NAMALWA (cell line): ENCODE measurements around the gene TMEM51.
A peak's percentile ranks its signal among the peaks of the same experiment; 100 is the strongest.

Experiments
- DNase-seq: peaks from one replicate; pipeline ENCODE4 v3.0.0-alpha.2; 2015; ENCODE audit warnings: low spot score

The TMEM51 gene

DNA sequence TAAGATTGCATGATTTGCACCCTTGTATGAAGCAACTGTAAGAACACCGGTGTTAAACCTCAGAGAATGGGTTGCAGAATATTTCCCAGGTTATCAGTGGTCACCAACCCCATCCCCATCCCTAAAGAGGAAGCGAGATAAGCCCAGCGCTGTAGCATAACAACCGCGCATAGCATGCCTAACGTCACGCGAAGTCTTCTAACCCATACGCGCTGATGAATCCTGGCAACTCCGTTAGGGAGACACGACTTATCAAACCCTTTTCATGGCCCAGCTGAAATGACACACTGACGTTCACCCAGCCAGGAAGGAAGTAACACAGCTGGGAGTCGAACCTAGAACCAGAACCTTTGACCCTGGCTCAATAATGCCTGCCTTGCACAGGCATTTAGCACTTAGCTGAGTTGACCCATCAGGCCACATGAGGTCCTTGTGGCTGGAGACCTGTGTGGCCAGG lies 24.2 kb downstream of the TMEM51 start:
- DNase-seq, result no peak

DNA sequence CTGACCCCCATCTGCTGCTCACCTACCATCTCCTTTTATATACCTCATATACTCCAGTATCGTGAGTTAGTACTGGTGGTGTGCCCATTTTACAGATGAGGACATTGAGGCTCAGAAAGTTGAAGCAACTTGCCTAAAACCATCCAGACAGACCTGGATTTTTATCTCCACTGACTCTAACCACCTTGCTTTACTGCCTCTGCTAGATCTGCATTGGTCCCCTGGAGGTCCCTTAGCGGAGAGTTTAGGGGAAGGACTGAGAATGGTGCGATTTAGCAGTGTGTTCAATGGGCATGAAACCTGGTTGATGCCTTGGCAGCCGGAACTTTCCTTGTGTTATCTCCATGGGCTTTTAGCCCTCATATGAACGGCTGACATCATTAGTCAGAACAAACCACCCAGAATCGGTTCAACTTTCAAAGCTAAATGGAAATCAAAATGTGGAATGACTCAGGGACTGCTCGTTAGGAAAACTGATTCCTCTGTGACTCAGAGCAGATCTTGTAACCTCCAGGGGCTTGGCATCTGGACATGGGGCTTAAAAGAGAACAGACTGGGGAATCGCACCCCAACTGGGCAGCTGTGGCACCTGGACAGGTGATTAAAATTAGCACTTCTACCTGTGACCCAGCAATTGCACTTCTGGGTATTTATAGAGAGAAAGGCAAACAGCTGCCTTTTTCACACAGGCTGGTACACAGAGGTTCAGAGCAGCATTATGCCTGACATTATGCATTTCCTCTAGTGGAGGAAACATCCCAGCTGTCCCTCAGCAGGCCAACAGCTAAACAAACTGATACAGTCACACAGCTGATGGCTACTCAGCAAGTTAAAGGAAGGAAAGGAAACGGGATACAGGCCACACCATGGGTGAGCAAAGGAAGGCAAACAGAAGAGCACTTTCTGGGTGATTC lies 25.3 kb downstream of the TMEM51 start:
- no peak for DNase-seq

DNA sequence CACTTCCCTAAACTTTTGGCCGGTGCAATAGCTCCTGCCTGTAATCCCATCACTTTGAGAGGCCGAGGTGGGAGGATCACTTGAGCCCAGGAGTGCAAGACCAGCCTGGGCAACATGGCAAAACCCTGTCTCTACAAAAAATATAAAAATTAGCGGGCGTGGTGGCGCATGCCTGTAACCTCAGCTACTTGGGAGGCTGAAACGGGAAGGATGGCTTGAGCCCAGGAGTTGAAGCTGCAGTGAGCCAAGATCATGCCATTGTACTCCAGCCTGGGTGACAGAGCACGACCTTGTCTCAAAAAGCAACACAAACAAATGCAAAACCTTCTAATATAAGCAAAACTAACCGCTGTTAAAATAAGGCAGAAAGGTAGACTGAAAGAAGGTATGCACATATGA lies 25.9 kb downstream of the TMEM51 start:
- DNase-seq, result no peak

DNA sequence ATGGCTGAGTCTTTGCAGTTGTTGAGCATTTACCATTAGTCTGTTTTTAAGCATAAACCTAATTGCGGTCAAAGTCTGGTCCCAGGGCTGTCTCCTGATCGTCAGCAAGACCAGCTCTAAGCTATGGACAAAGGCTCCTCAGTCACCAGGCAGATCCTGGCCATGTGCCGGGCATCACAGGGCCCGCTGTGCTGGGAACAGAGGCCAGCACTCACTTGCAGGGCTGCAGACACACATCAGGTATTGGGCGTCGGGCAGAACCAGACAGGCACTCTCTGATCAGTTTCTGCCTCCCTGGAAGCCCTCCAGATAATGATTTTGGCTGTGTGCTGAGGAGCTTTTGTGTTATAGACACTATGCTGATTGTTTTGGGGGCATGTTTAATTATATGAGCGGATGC lies 26.6 kb downstream of the TMEM51 start:
- no peak for DNase-seq

DNA sequence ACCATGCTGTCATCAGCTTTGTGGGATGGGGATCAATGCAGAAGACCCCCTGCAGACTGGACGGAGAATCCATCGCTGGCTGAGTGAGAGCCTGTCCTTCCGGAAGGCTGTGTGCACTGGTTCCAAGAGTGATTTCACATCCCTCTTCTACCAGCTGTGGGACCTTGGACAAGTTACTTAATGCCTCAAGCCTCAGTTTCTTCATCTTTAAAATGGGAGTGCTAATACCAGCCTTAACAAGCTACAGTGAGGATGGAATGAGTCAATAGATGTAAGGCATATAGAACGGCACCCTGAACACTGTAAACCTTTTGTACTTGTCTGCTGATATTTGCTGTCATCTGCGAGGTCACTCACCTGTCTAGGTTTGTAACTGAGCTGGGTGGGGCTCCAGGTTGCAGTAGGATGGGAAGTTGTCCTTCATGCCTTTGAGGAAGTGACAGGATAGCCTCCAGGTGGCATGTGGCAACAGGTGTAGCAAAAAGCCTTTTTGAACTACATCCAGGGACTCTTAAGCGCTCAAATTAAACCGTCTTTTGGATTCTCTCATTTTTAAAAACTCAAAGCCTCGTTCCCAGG lies 27.5 kb downstream of the TMEM51 start:
- no peak for DNase-seq

DNA sequence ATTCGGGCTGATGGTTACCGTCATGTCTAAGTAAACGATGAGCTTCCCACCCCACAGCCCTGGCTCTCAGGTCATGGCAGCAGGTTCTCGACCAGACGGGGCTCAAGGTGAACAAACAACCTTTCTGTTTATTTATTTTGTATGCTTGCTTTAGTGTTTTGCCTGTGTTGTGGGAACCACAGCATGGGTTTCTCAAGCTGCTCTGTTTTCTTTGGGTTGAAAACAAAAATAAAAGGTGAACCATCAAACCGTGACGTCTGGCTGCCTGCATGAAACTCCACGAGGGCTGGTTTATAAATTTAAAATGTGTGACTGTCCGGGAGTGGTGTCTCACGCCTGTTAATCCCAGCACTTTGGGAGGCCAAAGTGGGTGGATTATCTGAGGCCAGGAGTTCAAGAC lies 28.0 kb downstream of the TMEM51 start:
- DNase-seq, result no peak

DNA sequence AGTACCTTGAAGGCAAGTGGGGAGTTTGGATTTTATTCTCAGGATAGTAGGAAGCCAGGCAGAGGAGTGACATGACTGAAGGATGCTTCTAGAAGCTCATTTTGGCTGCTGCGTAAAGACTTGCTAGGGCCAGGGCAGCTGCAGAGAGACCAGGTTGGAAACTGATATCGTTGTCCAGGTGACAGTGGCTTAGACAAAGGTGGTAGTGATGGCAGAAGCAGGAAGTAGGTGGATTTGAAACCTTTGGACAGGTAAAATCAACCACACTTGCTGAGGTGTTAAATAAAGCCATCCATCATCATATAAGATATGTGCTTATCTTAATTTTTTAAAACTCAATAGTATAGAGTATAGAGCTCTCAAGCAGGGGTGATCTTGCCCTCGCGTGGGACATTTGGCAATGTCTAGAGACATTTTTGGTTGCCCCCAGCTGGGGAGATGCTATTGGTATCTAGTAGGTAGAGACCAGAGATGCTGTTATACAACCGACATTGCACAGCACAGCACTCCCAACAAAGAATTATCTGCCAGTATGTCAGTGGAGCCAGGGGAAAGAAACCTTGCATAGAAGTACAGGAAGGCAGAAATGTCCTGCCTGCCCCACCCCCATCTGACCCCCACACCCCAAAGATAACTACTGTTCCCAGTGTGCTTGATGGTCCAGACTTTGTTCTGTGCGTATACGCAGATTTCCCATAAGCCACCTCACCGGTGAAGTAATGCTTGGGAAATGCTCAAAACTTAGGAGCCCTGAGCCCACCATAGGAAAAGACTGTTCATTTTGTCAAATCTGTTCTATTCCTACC lies 31.1 kb downstream of the TMEM51 start:
- no peak for DNase-seq

DNA sequence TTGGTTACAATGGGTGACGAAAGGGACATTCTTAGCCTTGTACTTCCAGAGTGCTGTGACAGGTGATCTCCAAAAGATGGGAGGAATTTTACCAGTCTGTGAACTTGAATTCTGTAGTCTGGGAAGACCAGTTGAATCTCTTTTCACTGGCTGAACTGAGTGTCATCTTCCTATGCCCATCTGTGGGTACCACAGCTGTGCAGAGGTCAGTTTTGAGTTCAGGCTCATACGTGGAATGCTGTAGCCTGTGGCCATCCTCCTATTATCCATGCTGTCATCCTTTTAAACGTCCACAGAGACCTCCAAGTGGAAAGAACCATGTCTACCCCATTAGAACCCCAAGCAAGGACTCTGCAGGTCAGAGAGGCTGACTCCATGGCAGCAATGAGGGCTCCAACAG lies 32.1 kb downstream of the TMEM51 start:
- DNase-seq, result no peak

DNA sequence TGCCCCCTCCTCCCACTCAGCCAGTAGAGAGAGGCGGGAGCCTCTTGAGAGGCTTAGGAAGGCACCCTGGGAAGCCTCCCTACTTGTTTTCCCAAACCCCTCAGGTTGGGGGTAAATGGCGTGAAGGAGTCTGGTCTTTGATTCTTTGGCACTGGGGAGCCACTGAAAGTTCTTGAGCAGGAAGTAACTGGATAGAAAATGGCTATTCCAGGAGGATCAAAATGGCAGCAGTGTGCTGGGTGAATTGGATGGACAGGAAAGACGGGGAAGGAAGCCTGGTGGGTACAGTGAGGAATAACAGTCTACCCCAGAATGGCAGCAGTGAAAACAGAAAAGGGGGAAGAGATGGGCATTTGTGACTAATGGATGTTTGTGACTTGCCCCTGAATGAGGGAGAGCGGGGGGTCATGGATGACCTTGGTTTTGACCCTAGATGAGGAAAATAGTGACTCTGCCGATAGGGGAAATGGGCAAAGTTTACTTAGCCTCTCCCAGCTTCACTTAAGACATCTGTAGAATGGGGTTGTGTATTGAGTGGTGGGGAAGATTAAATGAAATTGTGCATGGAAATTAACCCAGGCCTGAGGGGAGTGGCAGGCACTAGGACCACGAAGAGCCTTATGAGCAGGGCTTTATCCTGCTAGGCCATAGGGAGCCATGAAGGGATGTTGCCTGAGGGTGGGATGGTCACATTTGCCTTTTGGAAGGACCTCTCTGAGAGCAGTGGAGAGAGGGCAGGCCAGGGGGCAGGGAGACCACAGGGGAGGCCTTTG lies 32.7 kb downstream of the TMEM51 start:
- no peak for DNase-seq

DNA sequence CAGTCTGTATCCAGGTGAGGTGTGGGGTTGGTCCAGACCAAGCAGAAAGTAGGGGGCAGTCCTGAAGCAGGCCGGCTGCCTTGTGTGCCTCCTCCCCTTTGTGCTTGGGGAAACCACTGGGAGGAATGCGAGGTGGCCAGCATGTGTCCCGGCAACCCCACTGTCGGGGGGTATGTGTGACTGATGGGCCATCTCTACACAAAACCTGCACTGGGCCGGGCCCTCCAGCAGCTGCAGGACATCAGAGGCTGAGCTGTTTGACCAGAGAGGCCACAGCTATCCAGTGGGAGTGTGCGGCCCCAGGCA lies 33.3 kb downstream of the TMEM51 start:
- no peak for DNase-seq

DNA sequence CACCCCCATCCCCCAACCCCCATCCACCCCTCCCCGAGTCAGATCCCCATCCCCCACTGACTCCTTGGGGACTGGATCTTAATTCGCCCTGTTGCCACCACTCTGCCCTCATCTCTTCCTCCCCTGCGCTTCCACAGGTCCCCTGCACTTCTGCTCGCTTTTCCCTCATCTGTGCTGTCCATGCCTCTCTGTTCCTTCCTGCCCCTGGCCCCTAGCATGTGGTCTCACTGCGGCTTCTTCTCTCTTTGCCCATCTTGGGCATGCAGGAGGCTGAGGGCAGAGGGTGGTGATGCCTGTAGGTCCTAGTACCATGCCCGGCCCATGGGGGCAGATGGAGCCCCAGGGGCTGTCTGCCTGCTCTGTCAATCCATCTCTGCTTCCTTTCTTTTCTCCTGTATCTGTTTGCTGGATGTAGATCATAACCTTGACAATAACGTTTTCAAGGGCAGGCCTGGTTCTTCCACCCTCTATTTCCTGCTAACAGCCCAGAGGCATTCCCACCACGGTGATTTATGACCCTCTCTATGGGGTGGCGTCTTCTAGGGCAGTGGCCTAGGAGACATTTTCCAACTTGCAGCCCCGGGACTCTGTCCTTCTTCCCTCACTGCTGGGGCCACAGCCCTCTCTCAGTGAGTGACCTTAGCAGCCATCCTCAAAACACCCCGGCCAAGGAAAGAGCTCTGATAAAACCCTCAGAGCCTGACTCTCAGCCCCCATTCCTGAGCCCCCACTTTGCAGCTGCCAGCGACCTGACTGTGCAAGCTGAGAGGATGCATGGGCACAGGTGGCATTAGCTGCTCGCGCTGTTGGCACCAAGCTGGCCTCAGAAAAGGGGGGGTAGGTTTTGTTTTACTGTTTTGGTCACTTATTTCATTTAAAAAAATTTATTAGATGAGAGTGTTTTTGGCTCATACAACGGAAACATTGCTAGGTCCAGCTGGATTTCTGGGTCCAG lies 33.9 kb downstream of the TMEM51 start:
- no peak for DNase-seq

DNA sequence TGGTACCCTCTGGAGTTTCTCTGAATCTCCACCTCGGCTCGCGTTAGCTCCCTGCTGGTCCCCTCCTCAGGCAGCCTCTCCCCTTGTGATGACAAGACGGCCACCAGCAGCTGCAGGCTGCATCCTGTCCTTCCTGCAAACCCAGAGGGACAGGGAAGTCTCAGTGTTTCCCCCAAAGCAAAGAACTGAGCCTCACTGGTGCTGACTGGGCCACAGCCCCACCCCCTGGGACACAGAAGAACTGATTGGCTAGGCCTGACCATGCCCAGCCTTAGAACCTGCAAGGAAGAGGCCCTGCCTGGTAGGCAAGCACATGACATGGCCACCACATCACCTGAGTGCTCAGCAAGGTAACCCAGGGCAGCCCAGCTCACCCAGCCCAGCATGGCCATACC lies 34.6 kb downstream of the TMEM51 start:
- DNase-seq, result peak; percentile 13

DNA sequence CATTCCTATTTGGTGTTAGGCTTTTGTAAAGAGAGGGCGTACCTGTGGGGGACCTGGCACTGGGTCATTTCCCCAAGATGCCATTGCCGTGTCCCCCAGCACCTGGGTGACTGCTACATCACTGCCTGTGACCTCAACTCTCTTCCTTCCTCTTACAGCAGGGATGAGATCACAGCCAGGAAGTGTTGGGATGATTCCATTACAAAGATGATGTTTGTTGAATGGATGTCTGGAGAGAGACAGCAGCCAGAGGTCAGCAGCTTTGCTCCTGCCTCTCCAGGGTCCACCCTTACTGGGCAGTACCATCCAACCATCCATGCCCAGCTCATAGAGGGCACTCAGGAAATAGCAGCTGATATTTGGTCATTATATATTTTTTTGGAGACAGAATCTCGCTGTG lies 35.1 kb downstream of the TMEM51 start:
- no peak for DNase-seq

DNA sequence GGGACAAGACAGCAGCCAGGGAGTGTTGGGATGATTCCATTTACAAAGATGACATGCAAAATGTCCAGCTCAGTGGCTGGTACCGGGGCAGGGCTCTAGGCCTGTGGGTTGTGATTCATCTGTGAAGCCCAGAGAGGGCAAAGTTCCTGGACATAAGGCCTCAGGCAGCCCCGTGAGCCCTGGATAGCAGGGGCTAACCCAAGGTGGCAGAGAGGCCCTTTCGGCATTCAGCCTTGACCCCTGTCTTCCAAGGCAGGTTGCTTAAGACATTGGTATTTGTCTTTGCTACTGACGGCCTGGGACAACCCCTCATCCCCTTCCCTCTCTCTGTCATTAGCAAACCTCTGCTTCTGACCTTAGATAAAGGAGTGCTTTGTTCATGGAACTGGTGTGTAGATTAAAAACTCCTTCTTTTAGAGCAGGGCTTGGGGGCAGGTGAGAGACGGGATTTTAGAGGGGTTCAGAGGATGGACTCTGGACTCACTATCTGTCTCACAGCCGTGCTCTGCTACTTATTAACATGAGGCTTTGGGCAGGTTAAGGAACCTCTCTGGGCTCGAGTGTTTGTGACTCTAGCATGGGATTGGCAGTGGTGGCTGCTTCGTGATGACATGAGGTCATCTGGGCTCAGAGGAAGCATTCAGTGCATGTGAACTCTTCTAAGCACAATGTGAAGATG lies 36.3 kb downstream of the TMEM51 start:
- no peak for DNase-seq

DNA sequence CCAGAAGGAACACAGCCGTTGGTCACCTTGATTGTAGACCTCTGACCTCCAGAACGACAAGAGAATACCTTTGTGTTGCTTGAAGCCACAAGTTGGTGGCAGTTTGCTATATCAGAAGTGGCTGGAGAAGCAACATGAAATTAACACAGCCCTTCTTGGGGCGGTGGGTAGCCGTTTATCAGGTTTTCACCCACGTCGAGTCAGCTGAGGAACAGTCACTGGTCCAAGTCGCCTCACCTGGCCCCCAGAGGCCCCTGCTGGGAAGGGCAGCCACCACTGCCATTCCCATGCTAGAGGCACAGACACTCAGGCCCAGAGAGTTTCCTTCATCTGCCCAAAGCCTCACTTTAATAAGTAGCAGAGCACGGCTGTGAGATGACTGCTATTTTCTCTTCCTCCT lies 37.7 kb downstream of the TMEM51 start:
- no peak for DNase-seq

DNA sequence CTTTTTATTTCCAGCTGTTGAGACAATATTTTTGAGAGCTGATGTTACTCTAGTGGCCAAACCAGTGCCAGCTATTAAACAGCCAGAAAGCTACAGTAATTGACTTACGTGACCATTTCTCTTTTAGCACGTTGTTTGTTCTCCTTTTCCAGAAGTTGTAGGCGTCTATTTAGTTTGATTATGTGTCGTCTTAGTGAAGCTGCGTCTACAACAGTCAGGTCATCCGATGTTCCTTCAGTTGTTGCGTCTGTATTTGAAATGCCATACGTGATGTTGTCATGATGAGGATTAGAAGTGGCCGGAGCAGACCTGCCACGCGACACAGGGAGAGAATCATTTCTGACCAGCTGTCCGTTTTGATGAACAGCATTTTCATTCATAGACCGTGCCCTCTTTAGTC lies 38.2 kb downstream of the TMEM51 start:
- DNase-seq, result no peak

DNA sequence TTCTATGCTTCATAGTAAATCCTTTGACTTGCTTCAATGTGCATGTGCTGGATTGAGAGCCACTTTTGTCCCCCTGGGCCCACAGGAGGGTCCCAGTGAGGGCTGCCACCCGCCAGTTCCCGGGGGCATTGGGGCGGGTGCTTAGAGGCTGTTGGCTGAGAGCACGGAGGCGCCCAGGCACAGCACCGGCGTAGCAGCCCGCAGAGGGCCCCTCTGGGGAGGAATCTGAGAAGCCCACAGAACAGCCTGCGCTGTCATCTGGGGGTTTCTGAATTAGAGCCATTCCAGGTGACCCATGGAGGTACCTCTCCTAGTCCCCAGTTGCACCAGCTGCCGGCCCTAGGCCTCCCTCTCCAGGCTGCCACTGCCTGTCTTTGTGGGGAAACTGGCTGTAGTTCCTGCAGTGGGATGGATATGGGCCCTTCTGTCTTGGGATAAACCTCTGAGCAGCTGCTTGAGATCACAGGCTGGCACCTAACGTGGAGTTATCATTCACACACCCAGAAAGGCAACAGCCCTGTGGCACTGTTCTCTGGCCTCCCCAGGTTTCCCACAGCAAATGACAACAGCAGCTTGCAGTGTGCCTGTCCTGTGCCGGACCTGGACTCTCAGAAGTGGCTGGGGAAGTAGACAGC lies 39.5 kb downstream of the TMEM51 start:
- no peak for DNase-seq

DNA sequence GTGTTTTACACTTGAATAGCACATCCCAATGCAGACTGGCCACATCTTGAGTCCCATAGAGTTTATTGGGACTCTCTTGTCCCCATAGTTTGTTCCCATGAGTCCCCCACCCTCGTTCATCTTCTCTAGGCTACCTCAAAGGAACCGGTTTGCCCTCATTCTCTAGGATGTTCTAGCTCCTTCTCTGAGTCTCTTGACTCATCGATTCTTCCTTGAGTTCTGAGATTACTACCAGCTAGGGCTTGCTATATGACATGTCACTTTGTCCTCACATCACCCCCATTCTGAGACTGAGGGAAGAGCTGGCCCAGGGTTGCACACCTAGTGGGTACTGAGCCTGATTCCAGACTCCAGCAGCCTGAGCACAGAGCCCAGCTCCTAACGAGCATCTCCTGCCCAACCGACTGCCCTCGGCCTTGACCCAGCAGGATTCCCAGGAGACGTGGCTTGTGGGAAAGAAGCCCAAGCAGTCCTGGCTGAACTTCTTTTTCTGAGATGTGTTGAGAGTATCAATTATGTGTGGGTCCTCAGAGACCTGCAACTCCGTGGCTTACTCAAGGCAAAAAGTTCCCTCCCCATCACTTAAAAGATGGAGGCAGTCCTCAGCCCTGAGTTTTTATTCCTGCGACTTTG lies 42.0 kb downstream of the TMEM51 start:
- no peak for DNase-seq

DNA sequence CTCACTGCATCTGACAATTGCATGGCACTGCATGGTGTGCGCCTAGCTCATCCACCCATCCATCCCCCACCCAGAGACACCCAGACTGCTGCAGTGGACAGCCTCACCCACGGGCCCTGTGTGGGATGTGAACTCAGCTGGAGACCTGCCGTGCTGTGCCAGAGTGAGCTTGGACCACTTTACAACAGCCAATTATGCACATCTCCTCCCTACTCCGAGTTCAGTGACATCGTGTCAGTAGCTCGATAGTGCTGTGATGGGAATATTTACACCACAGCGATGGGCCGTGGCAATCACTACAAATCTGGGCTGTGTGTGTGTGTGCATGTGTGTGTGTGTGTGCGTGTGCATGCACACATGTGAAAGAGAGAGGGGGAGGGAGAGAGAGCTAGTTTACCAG lies 42.5 kb downstream of the TMEM51 start:
- DNase-seq, result no peak
